Loucy (cell line): ENCODE measurements around the gene MEFV.

Source experiments
- H2AFZ ChIP-seq: fragments of 200-600 bp; sonication (generic); 2 replicates; pipeline ENCODE4 v1.6.0; 2016; ENCODE audit warnings: antibody characterized with exemption, mild to moderate bottlenecking, low read length, moderate library complexity
- H3F3A ChIP-seq: fragments of 200-600 bp; 2 replicates; pipeline ENCODE4 v1.6.0; 2016; ENCODE audit warnings: antibody characterized with exemption, low read depth, mild to moderate bottlenecking
- H3K27me3 ChIP-seq: fragments of 200-600 bp; sonication (generic); 2 replicates; pipeline ENCODE4 v1.6.1; 2014; ENCODE audit warnings: low read length, mild to moderate bottlenecking; ENCODE audit not compliant: insufficient read depth, poor library complexity, severe bottlenecking
- H3K36me3 ChIP-seq: fragments of 200-600 bp; sonication (generic); 2 replicates; pipeline ENCODE4 v1.6.1; 2016; ENCODE audit warnings: low read length; ENCODE audit not compliant: insufficient read depth
- H3K4me1 ChIP-seq: fragments of 200-600 bp; sonication (generic); 2 replicates; pipeline ENCODE4 v1.5.1; 2014; ENCODE audit warnings: low read length, mild to moderate bottlenecking; ENCODE audit not compliant: insufficient read depth, poor library complexity, severe bottlenecking
- H3K4me2 ChIP-seq: fragments of 200-600 bp; sonication (generic); 2 replicates; pipeline ENCODE4 v1.6.0; 2014; ENCODE audit warnings: antibody characterized with exemption, low read length, low read depth, mild to moderate bottlenecking; ENCODE audit not compliant: poor library complexity, severe bottlenecking
- H3K4me3 ChIP-seq: fragments of 200-600 bp; sonication (generic); 2 replicates; pipeline ENCODE4 v1.5.1; 2014; ENCODE audit warnings: low read length, mild to moderate bottlenecking, mixed read lengths; ENCODE audit not compliant: poor library complexity, severe bottlenecking
- H3K79me2 ChIP-seq: fragments of 200-600 bp; sonication (generic); 2 replicates; pipeline ENCODE4 v1.6.1; 2014; ENCODE audit warnings: low read length; ENCODE audit not compliant: insufficient read depth
- H3K9ac ChIP-seq: fragments of 200-600 bp; sonication (generic); 2 replicates; pipeline ENCODE4 v1.6.0; 2014; ENCODE audit warnings: mild to moderate bottlenecking, low read depth, low read length, moderate library complexity; ENCODE audit not compliant: poor library complexity, severe bottlenecking
- H3K9me2 ChIP-seq: fragments of 200-600 bp; sonication (generic); replicated peaks from 2 replicates; pipeline ENCODE4 v1.6.1; 2016; ENCODE audit warnings: low read depth, low read length, mixed read lengths
- H3K9me3 ChIP-seq: fragments of 200-600 bp; sonication (generic); 2 replicates; pipeline ENCODE4 v1.6.1; 2014; ENCODE audit warnings: mild to moderate bottlenecking, antibody characterized with exemption, low read length, low read depth; ENCODE audit not compliant: insufficient read depth
- H4K20me1 ChIP-seq: fragments of 200-600 bp; sonication (generic); 2 replicates; pipeline ENCODE4 v1.6.0; 2014; ENCODE audit warnings: antibody characterized with exemption, low read length, mild to moderate bottlenecking; ENCODE audit not compliant: insufficient read depth, poor library complexity, severe bottlenecking
- CTCF ChIP-seq: fragments of 200-600 bp; sonication (generic); conservative IDR thresholded peaks from 2 replicates; pipeline ENCODE4 v1.5.1; 2014; ENCODE audit warnings: mild to moderate bottlenecking, antibody characterized with exemption, low read length
- EZH2phosphoT487 ChIP-seq: fragments of 200-600 bp; IDR thresholded peaks from 2 replicates; pipeline ENCODE4 v1.6.1; 2018; ENCODE audit warnings: antibody characterized with exemption, mild to moderate bottlenecking, moderate library complexity, borderline replicate concordance

Gene MEFV

GRCh38 chr16:3234543-3234856 is 21.9 kb downstream of the MEFV start:
- peak overlapping the region; percentile 92 for H3K9ac ChIP-seq
- peaks cover 16% of the 10 kb centered on the region for H3K4me1 ChIP-seq
- no peaks in the 10 kb centered on the region for H3K9me3 ChIP-seq
- H2AFZ ChIP-seq = peak overlapping the region; percentile 79; the same call in 1 of the 2 replicates
- no peaks in the 10 kb centered on the region for H3K27me3 ChIP-seq
- TF ChIP-seq EZH2phosphoT487 (no peak), CTCF (no peak)
- H3K36me3 ChIP-seq = peaks cover 4% of the 10 kb centered on the region; the same call in 1 of the 2 replicates
- H3K4me2 ChIP-seq = peak overlapping the region; percentile 87
- H4K20me1 ChIP-seq = peaks cover 12% of the 10 kb centered on the region
- H3K4me3 ChIP-seq = peak overlapping the region; percentile 93
- no peaks in the 10 kb centered on the region for H3F3A ChIP-seq
- H3K9me2 ChIP-seq = no peaks in the 10 kb centered on the region
- peaks cover 24% of the 10 kb centered on the region for H3K79me2 ChIP-seq

- no peak for TF ChIP-seq CTCF
- no peak for TF ChIP-seq EZH2phosphoT487
- H3K9me3 ChIP-seq = peaks cover 14% of the 10 kb centered on the region; the same call in 1 of the 2 replicates
Measured at GRCh38 chr16:3223913-3224515, 32.4 kb downstream of the MEFV start.

GRCh38 chr16:3220839-3221238 is 35.6 kb downstream of the MEFV start:
- peaks cover 21% of the 10 kb centered on the region; the same call in 1 of the 2 replicates for H3K36me3 ChIP-seq
- H3K4me1 ChIP-seq = no peaks in the 10 kb centered on the region
- peaks cover 14% of the 10 kb centered on the region; the same call in 1 of the 2 replicates for H3K9me3 ChIP-seq
- no peaks in the 10 kb centered on the region for H4K20me1 ChIP-seq
- no peaks in the 10 kb centered on the region for H3K27me3 ChIP-seq
- no peaks in the 10 kb centered on the region for H3F3A ChIP-seq
- TF ChIP-seq CTCF (no peak), EZH2phosphoT487 (no peak)
- H2AFZ ChIP-seq = no peak overlapping the region
- no peaks in the 10 kb centered on the region for H3K79me2 ChIP-seq
- H3K4me2 ChIP-seq = no peak overlapping the region
- H3K9ac ChIP-seq = no peak overlapping the region
- no peak overlapping the region for H3K4me3 ChIP-seq
- H3K9me2 ChIP-seq = no peaks in the 10 kb centered on the region

More at GRCh38 chr16:3223913-3224515, 32.4 kb downstream of the MEFV start:
- no peak overlapping the region for H3K9ac ChIP-seq
- no peaks in the 10 kb centered on the region for H4K20me1 ChIP-seq
- peaks cover 31% of the 10 kb centered on the region; the same call in 1 of the 2 replicates for H3K36me3 ChIP-seq
- H3K4me2 ChIP-seq = no peak overlapping the region
- no peaks in the 10 kb centered on the region for H3K27me3 ChIP-seq
- H3K9me2 ChIP-seq = no peaks in the 10 kb centered on the region
- no peaks in the 10 kb centered on the region for H3K4me1 ChIP-seq
- H3K79me2 ChIP-seq = no peaks in the 10 kb centered on the region
- no peak overlapping the region for H2AFZ ChIP-seq
- H3K4me3 ChIP-seq = no peak overlapping the region
- H3F3A ChIP-seq = no peaks in the 10 kb centered on the region
